HG03196 (cell line): Measurements from ENCODE around the gene MBD3L2.
"Not testable (repeated sequence)": the region's sequence is repeated elsewhere in the genome, so short reads cannot be mapped to it uniquely, and the experiment has no call there.

Source experiments
- ATAC-seq: cut with Tn5 transposase; IDR thresholded peaks from one replicate; pipeline ENCODE4 v1.9.1; 2021; ENCODE audit not compliant: unreplicated experiment

The MBD3L2 gene

GRCh38 chr19:7049021-7049420, at the start of gene MBD3L2:
Gene MBD3L2 (plus strand): TSS chr19:7049321. CDS start chr19:7049374, 53 bp downstream.
- ATAC-seq, result not testable (repeated sequence)

- ATAC-seq, result no peak
These were observed 49.2 kb upstream of the MBD3L2 start for GRCh38 chr19:6999933-7000332.

GRCh38 chr19:7000333-7000732, 48.8 kb upstream of the MBD3L2 start:
- no peak for ATAC-seq

GRCh38 chr19:7000816-7001215, 48.3 kb upstream of the MBD3L2 start:
- ATAC-seq, result no peak

- ATAC-seq, result no peak
These were observed 44.7 kb upstream of the MBD3L2 start for GRCh38 chr19:7004313-7004931.

- no peak for ATAC-seq
These were observed 42.9 kb upstream of the MBD3L2 start for GRCh38 chr19:7006135-7006704.

- no peak for ATAC-seq
These were observed 41.3 kb upstream of the MBD3L2 start for GRCh38 chr19:7007859-7008258.

- ATAC-seq, result no peak
These were observed 38.2 kb upstream of the MBD3L2 start for GRCh38 chr19:7010722-7011593.

GRCh38 chr19:7013678-7014077, 35.4 kb upstream of the MBD3L2 start:
- no peak for ATAC-seq

GRCh38 chr19:7018828-7019227, 30.3 kb upstream of the MBD3L2 start:
- ATAC-seq, result no peak

- not testable (repeated sequence) for ATAC-seq
These were observed 27.8 kb upstream of the MBD3L2 start, which contains the start of gene MBD3L2B for GRCh38 chr19:7021331-7021730. Gene MBD3L2B (minus strand): TSS chr19:7021431. CDS start chr19:7021397, 34 bp downstream.

- not testable (repeated sequence) for ATAC-seq
These were observed 20.3 kb upstream of the MBD3L2 start for GRCh38 chr19:7028790-7029189.

GRCh38 chr19:7030278-7030677, 18.8 kb upstream of the MBD3L2 start, which contains the start of gene MBD3L5:
Gene MBD3L5 (plus strand): TSS chr19:7030578. CDS start chr19:7030612, 34 bp downstream.
- not testable (repeated sequence) for ATAC-seq

- not testable (repeated sequence) for ATAC-seq
These were observed 9.0 kb upstream of the MBD3L2 start, which contains the start of gene MBD3L4 for GRCh38 chr19:7040079-7040478. Gene MBD3L4 (minus strand): TSS chr19:7040179. CDS start chr19:7040144, 35 bp downstream.

GRCh38 chr19:7041563-7041962, 7.6 kb upstream of the MBD3L2 start:
- not testable (repeated sequence) for ATAC-seq

- ATAC-seq, result not testable (repeated sequence)
These were observed 2.3 kb downstream of the MBD3L2 start for GRCh38 chr19:7051421-7051820.

GRCh38 chr19:7052896-7053295, 3.8 kb downstream of the MBD3L2 start:
- not testable (repeated sequence) for ATAC-seq

GRCh38 chr19:7054635-7055368, 5.7 kb downstream of the MBD3L2 start:
- not testable (repeated sequence) for ATAC-seq

GRCh38 chr19:7055679-7056078, 6.6 kb downstream of the MBD3L2 start:
- ATAC-seq, result not testable (repeated sequence)

- ATAC-seq, result not testable (repeated sequence)
These were observed 7.2 kb downstream of the MBD3L2 start for GRCh38 chr19:7056371-7056770.

- ATAC-seq, result not testable (repeated sequence)
These were observed 9.5 kb downstream of the MBD3L2 start, which contains the start of gene MBD3L3 for GRCh38 chr19:7058576-7058975. Gene MBD3L3 (minus strand): TSS chr19:7058676. CDS start chr19:7058605, 71 bp downstream.
